NCI-H82 treated with DMSO at 0.1 percent for 48 hours (cell line): ENCODE results near the gene MEIS1.
A peak's percentile ranks its signal among the peaks of the same experiment; 100 is the strongest.
"Not testable (repeated sequence)": the region's sequence is repeated elsewhere in the genome, so short reads cannot be mapped to it uniquely, and the experiment has no call there.

Experiments
- DNase-seq: peaks from one replicate; lab custom pipeline; 2025; ENCODE audit not compliant: unreplicated experiment; lab: John Stamatoyannopoulos, UW

MEIS1 gene

GRCh38 chr2:66464930-66465637, 30.2 kb downstream of the MEIS1 start:
- no peak for DNase-seq

DNA sequence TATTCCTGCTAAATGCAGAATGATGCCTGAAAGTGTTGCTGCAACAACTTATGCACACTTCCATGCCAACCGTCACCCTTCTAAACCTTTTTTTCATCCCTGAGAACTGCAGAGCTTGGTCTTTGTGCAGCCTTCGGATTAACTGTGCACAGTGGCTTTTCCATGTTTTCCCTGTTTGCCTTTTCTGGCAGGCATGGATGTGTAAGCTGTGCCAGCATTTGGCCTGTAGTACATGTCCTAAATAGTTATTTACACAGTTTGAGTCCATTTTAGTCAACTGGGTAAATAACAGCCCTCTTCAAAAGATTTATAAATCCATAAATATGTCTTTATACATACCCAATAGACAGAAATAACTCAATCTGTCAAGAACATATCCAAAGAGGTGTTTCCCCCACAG, 31.5 kb downstream of the MEIS1 start:
- no peak for DNase-seq

- DNase-seq: no peak
These were observed 32.8 kb downstream of the MEIS1 start for GRCh38 chr2:66467718-66468117.

GRCh38 chr2:66469214-66469902, 34.4 kb downstream of the MEIS1 start:
- no peak for DNase-seq

DNA sequence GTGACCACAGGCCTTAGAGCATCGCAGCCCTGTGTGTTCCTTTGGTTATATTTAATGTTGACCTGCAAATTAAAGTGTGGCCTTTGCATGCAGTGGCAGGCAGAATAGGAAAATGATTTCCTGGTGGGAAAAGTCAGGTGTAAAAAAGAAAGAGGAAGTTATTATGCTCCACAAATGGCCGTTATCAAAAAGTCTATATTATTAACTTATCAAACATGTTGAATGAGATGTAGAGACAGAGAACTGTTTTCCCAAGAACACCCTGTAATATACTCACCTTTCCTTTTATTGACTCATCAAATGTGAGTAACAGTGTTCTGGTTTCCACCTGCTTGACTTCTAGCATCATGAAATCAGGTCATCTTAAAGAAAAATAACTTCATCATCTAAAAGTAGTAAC, 35.3 kb downstream of the MEIS1 start:
- no peak for DNase-seq

DNA sequence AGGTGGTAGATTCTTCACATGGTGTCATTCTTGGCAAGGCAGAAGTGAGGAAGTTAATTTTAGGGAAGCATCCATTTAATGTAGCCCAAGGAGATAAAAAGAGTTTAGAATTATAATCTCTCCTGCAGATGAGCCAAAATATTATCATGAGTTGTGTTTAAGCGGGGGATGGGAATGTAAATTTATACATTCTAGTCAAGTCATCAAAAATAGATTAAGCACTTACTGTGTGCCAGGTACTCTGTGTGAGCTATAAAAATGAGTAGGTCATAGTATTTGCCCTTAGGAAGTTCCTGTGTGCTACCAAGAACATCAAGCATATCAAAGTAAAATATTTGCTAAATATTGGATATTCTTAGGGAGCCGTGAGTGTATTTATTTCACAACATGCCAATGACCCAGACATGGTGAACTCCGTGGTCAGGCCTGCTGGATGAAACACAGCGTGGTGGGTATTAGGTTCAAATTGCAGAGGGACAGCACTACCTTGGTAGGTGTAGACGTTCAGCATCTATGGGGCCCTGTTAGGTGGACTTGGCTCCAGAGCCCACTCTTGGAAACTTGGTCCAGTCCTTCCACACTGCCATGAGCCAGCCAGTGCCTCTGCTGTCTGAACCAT, 37.4 kb downstream of the MEIS1 start:
- DNase-seq: no peak

DNA sequence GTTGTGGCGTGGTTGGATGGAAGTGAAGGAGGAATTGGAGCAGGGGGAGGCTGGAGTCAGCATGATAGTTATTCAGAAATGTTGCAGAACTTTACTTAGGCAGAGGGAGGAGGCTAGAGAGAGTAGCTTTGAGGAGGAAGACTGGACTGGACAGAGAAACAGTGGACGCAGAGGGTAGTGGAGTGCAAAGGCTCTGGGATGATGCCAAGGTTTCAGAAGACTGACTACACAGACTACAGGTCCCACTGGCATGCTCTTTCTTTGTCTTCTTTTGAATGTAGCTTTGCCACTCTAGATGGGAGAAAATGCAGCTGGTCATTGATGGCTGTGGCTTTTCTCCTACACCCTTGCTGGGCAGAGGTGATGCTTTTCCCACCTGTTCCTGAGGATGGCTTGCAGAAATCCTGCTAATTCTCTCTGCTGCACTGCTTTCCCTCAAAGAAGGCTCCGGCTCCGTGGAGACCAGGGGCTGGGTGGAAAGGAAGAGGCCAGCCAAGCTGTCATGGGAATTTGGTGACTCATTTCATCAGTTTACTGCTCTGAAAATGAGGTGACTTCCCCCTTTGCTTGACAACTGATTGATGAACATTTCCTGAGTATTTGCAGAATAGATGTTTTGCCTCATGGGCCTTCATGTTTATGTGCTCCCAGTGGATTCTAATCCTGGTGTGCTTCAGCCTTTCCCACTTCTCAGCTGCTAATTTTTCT, 42.4 kb downstream of the MEIS1 start:
- no peak for DNase-seq

- DNase-seq: no peak
These were observed 43.4 kb downstream of the MEIS1 start for GRCh38 chr2:66478299-66478698.

GRCh38 chr2:66478731-66479316, 43.9 kb downstream of the MEIS1 start:
- DNase-seq: no peak

GRCh38 chr2:66481100-66481549, 46.2 kb downstream of the MEIS1 start:
- no peak for DNase-seq

- not testable (repeated sequence) for DNase-seq
These were observed 50.3 kb downstream of the MEIS1 start for GRCh38 chr2:66485252-66485651.

GRCh38 chr2:66488946-66489345, 54.0 kb downstream of the MEIS1 start:
- peak; percentile 54 for DNase-seq

DNA sequence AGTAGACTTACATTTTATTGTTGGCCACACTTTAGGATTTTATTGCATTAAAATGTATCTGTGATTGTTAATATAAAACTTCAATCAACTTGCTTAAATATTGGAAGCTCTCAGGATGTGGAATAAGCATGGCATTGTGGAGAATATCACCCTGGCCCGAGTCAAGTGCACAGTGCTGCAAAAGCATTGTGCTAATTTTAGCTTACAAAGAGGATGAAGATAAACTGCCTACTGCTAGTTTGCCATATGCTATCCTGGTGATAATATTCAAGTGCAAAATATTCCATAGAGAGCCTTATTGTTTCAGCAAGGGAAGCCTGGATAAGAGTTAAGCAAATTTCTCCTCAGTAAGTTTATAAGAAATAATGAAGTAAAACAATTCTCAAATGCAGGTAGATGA, 54.5 kb downstream of the MEIS1 start:
- peak; percentile 56 for DNase-seq

DNA sequence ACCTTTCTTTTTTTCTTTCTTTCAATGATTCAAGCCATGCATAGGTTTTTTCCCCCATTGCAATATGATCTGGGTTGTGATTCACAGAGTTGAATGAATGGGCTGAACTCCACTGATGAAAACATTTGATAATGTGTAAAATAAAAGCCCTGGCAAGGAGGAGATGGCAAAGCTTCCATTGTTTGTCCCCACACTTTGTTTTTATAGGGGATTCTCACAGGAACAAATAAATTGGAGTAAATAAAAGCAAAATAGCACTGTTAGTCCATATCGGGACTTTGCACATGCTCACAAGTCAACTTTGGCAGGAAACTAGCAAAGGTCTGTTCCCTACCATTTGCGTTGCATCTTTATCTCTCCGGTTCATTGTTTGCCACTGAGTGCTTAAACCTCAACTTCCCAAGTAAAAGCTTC, 55.7 kb downstream of the MEIS1 start:
- DNase-seq: no peak

DNA sequence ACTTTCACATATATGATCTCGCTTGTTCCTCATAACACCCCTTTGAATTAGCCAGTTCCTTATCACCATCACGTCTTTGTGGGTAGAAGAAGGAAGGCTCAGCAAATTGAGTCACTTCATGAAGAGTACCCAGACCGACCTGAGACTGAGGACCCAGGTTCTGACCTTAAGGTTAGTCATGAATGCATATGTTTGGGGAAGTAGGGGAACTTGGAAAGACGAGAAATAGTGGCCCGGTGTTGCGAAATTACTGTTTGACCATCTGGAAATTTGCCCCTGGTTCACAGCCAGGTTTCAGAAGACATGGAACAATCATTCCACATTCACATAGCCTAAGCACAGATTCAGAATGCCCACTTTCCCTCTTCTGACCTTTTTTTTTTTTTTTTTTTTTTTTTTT, 59.8 kb downstream of the MEIS1 start:
- no peak for DNase-seq

DNA sequence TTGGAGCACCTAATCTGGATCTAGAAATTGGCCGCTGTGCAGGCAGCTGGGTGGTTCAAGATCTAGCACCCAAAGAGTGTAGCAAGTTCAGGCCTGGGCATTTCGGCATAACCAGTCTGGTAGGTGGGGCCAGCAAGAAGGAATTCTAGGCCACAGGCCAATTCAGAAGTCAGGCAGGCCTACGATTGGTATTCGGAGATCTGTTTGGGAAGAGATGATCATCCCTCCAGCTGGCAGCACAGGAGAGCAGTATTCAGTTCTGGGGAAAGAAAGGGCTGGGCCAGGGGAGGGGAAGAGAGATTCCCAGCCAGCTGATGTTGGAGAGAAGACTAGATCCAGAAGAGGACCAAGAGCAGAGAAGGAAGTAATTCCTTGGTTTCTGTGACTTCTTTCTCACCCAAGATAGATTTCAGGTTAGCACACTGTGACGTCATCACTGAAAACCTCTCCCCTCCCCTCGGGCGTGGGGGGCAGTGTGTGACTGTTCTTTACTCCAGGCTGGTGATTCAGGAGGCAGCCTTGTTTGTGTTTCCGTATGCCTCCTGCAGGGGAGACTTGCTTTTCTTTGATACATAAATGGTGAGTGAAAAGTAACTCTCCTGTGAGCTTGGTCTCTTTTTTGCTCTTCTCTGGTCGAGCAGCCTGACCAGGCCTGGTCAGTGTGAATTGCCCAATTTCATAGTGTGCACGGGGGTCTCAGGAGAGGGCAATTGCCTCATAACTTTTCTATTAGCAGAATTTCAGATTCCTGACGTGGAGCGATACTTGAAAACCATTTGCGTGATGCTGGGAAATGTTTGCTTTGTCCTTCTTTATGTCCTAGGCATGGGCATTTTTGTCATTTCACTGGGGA, 61.1 kb downstream of the MEIS1 start:
- no peak for DNase-seq

DNA sequence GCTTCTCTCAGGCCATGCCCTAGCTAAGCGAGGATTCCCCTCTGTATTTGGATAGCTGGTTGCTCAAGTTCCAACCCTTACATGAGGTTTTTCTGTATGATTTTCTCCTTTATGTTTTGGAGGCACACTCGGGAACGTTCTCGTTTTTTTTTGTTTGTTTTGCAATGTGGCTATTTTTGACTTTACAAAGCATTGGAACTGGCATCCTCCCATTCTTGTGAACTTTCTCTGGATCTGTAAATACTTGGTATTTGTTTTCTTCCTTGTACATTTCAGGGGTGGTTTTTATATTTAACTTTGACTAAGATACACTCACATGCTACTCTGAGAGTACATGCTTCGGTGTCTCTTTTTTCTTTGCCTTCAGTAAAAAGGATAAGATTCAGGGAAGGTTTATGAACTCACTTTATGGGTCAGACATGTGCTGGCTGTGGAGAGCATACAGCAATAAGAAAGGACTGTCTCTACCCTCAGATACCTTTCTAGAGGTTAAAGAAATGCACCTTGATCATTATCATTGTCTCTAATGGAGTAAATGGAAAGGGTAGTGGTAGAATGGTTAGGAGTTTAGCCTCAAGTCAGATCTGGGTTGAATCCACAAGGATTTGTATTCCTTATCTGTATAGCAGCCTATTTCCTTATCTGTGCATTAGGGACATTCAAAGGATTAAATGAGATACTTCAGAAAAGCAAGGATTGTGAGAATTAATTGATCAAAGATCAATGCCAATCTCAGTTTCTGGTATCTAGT, 61.9 kb downstream of the MEIS1 start:
- no peak for DNase-seq

DNA sequence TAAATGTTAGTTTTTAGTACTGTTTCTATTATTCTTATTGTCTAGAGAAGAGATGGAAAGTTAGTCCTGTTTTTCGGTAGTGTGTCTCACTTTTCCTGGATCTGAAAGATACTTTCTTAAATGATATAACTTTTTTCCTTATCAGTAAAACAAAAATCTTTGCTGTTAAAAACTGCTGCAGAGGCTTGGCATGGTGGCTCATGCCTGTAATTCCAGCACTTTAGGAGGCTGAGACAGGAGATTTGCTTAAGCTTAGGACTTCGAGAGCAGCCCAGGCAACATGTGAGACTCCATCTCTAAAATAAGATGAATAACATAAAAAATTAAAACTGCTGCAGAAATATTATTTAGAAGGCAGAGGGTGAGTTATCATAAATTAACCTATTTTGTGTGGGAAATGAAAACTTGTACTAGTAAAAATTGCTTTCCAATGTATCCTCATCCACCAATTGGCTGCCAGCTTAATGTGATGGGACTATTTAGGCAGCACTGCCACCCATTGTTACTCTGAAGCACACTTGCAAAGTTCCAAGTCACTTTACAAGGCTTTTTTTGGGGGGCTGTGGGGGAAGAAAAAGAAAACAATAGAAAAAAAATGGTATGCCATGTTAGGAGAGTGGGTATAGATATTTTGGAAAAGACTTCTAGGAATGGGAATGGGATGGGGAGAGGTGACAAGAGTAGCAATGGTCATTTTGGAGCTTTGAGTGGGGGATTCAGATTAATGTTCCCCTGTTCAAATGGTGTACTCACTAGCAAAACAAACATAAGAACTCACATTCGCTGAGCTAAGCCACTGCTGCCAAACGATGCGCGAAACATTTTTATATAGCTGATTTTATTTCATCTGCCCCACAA, 62.7 kb downstream of the MEIS1 start:
- DNase-seq: no peak
